Stimulated activated CD8-positive, alpha-beta memory T cell treated with anti-CD3 and anti-CD28 coated beads, Interleukin-15, amount 100 ng/mL, for 4 hours (primary cell): ENCODE results near the gene OR10AD1.
"Not testable (repeated sequence)": the region's sequence is repeated elsewhere in the genome, so short reads cannot be mapped to it uniquely, and the experiment has no call there.

Experiments used
- DNase-seq, 2 donors: peaks; one replicate each; pipeline ENCODE4 v3.0.0-alpha.2; 2020; ENCODE audit warnings: low read depth in 2 of 2

Gene OR10AD1, protein sequence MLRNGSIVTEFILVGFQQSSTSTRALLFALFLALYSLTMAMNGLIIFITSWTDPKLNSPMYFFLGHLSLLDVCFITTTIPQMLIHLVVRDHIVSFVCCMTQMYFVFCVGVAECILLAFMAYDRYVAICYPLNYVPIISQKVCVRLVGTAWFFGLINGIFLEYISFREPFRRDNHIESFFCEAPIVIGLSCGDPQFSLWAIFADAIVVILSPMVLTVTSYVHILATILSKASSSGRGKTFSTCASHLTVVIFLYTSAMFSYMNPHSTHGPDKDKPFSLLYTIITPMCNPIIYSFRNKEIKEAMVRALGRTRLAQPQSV

DNA sequence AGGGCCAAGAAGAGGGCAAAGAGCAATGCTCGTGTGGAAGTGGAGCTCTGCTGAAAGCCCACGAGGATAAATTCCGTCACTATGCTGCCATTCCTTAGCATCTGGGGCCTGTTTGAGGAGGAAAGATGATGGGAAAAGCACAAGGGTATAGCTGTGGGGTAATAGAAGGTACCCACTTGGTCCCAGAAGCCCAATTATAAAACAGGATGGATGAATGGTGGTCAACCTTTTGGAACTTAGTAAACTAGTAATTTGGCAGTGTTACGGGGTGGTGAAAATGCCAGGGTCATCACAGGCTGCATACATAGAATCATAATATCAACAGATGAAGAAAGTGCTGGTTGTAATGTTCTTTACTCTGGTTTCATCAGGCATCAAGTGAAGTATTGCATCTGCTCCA lies at the start of gene OR10AD1:
OR10AD1 (minus strand) TSS at position 101 of the 400 bp plus-strand sequence; CDS start at position 101, 0 bp downstream.
- DNase-seq = no peak

DNA sequence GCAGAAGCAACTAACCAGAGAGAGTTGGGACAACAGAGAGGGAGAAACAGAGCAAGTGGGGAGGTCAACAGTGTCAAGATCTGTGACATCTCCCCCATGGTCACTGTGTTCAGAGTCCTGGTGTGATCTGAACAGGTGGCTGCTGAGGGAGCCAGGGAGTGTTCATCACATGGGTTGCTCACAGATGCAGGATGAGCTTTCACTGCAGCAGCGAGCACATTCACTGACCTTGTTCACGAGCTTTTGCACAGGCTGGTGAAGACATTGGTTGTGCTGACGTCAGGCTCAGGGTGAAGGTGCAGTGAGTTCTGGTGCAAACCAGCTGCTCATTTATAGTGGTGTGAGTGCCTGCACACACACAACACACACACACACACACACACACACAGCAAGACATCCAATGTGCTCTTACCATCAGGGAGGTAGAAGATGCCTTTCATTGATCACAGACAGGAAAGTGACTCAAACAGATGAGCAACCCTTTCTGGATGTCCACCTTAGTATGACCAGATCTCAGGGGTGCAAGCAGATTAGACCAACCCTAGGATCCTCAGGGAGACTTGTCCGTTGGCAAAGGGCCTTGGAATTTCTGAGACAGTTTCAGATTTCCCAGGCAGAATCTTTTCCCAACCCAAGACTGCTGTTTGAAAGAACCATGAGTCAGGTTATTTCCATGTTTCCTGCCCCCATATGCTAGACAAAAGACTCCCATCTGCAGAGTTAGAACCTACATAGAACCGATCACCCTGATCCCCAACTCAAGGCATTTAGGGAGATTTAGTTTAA lies 44.3 kb upstream of the OR10AD1 start:
- no peak for DNase-seq

DNA sequence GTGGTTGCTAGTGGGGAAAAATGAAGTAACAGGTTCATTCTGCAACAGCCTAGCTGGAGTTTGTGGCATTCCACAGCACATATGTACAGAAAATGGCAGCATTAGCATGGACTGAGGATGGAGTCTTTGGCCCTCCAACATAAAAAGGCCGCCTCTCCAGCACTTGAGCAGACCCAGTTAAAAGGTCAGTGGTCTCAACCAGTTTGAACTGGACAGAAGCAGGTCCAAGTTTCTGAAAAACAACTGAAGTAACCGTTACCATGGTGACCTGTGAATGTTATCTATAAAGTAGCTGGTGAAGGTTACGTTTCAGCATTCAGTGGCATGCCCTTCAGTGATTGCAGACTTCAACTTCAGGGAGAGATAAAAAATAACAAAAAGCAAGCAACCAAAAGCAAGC lies 34.1 kb upstream of the OR10AD1 start:
- no peak for DNase-seq

DNA sequence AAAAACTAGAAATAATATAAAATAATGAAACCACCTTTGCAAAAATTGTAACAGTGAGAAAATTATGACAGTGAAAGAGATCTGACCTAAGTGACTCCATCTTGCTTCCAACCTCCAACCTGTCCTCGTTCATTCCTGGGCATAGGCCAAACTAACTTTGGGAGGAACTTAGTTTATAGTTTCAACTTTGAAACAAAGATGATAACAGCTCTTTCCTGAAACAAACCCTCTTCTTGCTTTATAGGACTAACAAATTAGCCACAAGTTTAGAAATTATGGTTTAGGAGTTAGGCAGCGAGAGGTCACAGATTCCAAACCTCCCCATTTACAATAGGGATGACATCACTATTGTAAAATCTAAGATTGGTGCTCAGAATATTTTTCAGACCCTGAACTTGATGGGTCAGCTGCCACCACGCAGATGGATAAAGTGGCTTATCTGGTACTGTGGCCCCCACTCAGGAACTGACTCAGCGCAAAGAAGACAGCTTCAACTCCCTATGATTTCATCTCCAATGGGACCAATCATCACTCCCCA lies 32.8 kb upstream of the OR10AD1 start:
- DNase-seq = no peak

DNA sequence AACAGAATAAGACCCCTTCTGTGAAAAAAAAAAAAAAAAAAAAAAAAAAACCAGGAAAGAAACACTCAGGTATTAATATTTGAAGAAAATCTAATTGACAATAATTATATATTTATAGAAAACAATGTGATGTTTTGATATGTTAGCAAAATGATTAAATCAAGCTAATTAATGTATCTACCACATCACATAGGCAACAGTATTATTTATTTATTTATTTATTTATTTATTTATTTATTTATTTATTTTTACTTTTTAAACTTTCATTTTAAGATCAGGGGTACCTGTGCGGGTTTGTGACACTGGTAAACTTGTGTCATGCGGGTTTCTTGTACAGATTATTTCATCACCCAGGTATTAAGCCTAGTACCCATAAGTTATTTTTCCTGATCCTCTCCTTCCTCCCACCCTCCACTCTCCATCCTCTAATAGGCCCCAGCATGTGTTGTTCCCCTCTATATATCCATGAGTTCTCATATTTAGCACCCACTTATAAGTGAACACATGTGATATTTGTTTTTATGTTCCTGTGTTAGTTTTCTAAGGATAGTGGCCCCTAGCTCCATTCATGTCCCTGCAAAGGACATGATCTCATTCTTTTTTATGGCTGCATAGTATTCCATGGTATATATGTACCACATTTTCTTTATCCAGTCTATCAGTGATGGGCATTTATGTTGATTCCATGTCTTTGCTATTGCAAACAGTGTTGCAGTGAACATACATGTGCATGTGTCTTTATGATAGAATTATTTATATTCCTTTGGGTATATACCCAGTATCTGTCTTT lies 28.3 kb upstream of the OR10AD1 start:
- not testable (repeated sequence) for DNase-seq

DNA sequence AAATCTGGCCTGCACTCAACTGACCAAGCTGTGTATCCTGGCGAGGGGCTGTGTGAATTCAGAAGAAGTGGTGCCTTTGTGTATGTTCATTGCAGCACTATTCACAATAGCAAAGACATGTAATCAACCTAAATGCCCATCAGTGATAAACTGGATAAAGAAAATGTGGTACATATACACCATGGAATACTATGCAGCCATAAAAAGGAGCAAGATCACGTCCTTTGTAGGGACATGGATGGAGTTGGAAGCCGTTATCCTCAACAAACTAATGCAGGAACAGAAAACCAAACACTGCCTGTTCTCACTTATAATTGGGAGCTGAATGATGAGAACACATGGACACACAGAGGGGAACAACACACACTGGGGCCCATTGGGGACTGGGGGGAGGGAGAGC lies 21.4 kb upstream of the OR10AD1 start:
- not testable (repeated sequence) for DNase-seq

DNA sequence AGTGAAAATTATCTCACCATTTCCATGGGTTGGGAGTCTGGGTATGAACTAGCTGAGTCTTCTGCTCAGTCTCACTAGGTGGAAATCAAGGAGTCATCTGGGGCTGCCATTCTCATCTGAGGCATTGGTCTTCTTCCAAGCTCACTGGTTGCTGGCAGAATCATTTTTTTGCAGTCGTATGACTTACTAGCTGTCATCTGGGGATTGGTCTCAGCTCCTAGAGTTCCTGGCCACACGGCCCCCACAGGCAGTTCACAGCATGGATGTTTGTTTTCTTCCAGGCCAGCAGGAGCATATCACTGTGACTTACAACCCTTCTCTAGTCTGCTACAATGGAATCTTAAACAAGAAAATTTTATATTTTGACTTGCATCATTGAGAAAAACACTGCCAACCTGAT lies 18.6 kb upstream of the OR10AD1 start:
- no peak for DNase-seq

DNA sequence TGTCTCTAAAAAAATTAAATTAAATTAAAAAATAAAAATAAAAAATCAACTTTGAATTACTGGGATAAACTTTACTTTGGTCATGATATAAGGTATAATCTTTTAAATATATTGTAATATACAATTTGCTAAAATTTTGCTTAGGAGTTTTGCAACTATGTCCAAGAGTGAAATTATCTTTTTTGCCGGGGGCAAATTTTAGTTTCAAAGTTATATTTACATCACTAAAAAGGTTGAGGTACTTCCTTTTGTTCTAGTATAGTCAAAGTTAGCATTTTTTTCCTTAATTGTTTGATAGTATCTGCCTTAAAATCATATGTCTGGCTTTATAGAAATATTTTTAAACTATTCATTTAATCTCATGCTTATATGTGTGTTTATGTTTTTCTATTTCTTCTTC lies 17.6 kb upstream of the OR10AD1 start:
- no peak for DNase-seq

DNA sequence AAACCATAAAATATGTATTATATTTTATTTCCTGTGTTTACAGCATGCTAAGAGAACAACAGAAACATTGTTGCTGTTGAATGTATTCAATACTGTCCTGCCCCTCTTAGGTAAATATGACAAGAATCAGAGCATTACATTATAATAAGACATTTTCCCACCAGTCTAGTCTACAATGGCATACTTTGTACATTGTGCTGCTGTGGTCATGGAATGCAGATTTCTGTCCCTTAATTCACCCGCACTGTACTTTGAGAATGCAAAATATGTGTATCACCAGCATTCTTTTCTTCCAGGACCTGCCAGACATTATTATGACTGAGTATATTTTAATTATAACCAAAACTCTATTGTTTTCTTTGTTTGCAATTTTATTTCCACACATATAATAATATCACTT lies 16.5 kb upstream of the OR10AD1 start:
- DNase-seq = no peak

DNA sequence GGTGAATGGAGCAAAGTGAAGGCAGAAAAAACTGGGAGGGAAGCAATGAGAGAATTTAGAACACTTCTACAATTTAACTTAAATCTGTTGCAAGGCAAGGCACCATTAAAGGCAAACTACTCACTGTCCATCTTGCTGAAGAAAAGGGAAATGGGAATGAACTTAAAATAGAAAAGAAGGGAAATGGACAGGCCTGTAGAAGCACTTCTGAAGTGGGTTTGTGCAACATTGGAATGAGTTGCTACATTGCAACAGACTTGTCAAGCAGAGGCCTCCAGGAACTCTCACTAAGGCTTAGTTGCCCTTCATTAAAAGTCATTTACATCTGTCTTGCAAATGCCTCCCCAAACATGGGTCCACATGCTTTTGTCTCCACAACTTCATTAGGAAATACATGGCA lies 13.7 kb upstream of the OR10AD1 start:
- no peak for DNase-seq

DNA sequence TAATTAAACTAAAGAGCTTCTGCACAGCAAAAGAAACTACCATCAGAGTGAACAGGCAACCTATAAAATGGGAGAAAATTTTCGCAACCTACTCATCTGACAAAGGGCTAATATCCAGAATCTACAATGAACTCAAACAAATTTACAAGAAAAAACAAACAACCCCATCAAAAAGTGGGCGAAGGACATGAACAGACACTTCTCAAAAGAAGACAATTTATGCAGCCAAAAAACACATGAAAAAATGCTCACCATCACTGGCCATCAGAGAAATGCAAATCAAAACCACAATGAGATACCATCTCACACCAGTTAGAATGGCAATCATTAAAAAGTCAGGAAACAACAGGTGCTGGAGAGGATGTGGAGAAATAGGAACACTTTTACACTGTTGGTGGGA lies 6.4 kb upstream of the OR10AD1 start:
- not testable (repeated sequence) for DNase-seq

DNA sequence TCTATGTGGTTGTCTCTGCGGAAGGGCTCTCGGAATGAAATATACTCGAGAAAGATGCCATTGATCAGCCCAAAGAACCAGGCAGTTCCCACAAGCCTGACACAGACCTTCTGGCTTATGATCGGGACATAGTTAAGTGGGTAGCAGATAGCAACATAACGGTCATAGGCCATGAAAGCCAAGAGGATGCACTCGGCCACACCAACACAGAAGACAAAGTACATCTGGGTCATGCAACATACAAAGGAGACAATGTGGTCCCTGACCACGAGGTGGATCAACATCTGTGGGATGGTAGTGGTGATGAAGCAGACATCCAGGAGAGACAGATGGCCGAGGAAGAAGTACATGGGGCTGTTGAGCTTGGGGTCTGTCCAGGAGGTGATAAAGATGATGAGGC lies 326 bp downstream of the OR10AD1 start:
- no peak for DNase-seq

DNA sequence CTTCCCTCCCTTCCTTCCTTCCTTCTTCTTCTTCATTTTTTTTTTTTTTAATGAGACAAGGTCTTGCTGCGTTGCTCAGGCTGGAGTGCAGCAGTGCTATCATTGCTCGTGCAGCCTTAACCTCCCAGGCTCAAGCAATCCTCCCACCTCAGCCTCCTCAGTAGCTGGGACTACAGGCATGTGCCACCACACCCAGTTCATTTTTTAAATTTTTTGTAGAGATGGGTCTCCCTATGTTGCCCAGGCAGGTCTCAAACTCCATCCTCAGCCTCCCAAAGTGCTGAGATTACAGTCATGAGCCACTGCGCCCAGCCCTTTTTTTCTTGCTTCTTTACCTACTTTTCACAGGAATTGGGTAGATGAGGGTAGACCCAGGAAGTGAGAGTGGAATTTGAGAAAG lies 1.6 kb downstream of the OR10AD1 start:
- no peak for DNase-seq

DNA sequence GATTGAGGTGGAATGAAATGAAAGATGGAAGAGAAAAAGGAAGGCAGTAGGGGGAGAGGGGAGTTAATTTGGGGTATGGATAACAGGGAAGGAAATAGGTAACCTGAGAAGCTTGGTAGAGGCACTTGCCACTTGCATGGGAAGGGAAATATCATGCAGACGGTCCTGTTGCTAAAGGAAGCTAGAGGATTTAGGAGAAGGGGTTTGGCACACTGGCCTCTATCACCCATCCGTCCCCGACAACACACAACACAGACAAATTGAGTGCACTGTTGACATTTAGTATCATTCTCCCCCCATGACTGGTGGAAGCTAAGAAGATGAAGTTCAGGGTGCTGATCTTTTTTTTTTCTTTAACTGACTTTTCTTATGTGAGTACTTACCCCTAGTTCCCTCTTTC lies 2.0 kb downstream of the OR10AD1 start:
- DNase-seq = no peak

DNA sequence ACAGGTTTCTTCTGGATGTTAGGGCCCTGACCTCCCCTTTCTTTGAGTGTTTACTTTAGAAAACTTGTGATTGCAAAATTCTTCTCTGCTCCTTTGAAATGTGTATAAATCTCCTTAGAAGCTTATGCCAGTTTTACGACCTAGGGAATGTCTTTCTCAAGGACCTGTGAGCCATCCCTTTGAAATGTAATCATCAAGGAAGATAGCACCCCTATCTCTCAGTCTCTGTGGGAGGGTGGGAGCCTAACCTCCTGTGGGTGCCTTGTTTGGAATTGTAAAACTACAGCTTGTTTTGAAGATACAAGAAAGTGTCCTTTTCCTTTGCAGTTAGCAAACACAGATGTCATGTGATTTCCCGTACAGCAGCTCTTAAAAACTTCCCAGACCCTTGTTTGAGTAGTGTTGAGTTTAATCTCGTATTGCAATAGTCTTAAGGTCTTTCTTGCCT lies 3.3 kb downstream of the OR10AD1 start:
- DNase-seq = no peak

DNA sequence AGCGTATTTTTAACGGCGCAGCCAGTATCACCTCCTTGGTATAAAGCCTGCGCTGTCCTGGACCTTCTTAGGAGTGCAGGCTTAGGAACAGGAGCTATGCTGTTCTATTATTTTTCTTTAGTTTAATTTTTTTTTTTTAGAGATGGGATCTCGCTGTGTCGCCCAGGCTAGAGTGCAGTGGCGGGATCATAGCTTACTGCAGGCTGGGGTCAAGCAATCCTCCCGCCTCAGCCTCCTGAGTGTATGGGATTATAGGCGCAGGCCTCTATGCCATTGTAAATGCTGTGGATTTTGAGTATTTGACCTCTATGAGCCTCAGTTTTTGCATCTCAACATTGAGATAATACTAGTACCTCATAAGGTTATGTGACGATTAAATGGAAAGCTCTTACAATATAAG lies 4.1 kb downstream of the OR10AD1 start:
- no peak for DNase-seq

DNA sequence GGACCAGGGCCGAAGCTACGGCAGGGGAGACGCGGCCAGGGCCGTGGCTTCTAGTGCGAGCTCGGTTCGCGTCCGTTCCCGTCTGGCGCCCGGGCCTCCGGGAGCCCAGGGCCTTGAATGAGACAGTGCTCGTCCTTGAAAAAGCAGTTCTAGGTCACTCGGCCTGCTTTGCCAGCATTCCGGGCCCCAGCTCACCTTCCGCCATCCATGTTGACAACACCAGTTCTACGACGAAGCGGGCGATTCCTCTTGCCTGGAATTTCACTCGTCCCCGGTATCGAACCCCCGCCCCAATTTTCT lies 4.5 kb downstream of the OR10AD1 start:
- DNase-seq = no peak

DNA sequence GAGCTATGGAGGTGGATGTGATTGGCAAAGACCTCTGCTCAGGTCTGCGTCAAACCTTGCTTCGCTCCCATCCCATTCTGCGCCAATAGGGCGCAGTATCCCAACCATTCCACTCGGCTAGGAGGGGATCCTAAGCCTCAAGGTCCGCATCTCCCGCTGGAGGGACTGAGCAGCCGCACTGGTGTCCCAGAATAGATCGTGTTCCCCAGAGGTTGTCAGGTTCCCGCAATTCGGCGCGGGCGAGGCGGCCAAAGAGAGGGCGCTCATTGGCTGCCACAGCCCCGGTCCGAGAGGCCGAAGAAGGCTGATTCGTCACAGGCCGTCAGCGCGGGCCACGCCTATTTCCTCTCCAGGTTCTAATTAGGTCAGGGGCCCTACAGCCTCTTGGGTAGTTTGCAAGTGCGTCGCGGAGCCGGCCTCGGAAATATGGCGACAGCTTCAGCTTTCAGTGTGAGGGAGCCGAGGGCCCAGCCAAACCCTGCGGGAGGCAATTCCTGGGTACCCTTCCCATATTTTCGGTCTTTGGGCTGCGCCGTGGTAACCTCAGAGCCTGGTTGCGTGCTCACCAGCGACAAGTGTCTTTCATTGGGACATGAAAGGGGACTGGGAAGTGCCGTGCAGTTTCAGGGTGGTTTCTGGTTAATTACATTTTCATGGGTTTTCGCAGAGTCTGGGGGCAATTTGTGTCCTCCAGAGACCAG lies 5.0 kb downstream of the OR10AD1 start:
- peak; percentile 78 to 80 for DNase-seq

DNA sequence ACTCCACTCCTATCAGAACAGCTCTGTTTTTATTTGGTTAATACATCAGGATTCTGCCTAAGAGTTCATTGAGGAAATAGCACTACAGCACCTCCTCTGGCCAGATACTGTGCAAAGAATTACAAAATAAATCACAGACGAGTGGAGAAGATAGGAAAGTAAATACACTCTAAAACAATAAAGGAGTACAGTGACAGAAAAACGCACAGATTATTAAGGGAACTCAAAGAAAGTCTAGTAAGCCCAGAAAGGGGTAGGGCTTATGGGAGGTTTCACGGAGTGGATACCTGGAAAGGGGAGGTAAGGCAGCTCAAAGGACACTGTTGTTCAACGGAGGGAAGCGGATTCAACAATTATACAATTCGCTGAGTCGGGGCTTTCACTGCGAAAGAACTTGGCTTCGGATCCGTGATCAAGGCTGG lies 5.5 kb downstream of the OR10AD1 start:
- DNase-seq = no peak

DNA sequence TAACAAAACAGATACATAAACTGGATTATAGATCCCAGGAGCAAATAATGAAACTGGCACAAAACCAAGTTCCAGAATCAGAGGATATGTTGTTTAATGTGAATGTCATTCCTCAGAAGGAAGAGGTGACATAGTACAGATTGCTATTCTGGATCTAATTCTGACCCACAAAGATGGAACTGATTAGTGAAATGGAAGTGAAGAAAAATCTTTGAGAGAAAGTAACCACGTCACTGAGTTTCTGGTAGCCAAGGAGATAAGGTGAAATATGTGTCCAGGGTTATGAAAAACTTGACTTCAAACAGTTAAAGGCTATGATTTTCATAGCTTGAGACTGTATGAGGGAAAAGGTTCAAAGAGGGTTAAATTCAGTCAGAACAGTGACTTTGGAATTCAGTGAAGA lies 8.3 kb downstream of the OR10AD1 start:
- DNase-seq = no peak

DNA sequence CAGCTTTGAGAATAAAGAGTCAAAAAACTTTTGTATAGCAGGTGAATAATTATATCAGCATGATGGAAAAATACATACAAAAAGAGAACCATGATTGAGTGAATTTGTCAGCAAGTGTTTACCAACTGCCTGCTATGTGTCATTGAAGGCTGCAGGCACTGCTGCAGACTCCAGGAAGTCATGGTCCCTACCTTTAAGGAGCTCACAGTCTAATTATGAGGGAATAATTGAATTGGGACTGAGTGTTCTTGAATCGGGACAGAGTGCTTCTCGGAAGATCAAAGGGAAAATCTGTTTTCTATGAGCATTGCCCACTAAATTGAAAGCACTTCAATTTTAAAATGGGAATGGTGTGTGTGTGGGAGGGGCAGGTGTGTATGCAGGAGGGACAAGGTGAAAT lies 9.5 kb downstream of the OR10AD1 start:
- no peak for DNase-seq

DNA sequence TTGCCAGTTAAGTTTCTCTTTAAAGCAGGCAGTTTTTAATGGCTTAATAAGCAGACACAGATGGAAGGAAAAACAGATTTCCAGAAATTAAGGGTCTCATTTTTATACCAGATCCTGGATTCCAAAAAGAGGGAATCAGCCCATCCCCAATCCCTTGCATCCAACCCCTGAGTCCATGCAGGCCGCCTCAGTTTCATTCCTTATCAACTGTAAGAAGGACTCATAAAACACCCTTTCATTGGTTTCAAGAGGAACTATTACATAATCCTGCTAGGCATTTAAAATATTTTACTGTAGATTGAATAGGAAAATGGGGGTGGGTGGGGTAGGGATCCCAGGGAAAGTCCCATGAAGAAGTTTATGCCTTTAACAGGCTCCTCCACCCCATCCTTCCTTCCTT lies 10.2 kb downstream of the OR10AD1 start:
- DNase-seq = no peak
